ENCODE measurements around the gene PCNX2.

DNA sequence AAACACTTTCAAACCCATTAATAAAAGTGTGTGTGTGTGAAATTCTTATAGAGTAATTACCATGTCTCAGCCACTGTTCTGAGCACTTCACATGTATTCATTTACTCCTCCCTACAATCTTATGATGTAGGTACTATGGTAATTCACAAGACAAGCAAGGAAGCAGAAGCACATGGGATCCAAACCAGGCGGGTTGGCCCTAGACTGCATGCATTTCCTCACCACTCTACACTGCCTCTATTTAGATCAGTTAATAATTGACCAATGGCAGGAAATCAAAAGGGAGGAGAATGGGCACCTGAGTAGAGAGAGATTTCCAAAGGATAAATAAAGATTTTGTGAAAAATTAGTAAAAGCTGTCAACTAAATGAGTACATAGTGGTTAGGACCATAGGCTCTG lies 47.7 kb upstream of the PCNX2 start:
- no peak for TF ChIP-seq POLR2AphosphoS5 (IDR thresholded peaks at IDR 0.05)
- TF ChIP-seq, protein P1, sequence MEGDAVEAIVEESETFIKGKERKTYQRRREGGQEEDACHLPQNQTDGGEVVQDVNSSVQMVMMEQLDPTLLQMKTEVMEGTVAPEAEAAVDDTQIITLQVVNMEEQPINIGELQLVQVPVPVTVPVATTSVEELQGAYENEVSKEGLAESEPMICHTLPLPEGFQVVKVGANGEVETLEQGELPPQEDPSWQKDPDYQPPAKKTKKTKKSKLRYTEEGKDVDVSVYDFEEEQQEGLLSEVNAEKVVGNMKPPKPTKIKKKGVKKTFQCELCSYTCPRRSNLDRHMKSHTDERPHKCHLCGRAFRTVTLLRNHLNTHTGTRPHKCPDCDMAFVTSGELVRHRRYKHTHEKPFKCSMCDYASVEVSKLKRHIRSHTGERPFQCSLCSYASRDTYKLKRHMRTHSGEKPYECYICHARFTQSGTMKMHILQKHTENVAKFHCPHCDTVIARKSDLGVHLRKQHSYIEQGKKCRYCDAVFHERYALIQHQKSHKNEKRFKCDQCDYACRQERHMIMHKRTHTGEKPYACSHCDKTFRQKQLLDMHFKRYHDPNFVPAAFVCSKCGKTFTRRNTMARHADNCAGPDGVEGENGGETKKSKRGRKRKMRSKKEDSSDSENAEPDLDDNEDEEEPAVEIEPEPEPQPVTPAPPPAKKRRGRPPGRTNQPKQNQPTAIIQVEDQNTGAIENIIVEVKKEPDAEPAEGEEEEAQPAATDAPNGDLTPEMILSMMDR (IDR thresholded peaks at IDR 0.05) = no peak
- no peak for TF ChIP-seq POLR2A (IDR thresholded peaks at IDR 0.05)
- no peak for TF ChIP-seq EP300 (IDR thresholded peaks at IDR 0.05)
